ENCODE measurements around the gene TNFSF9. TPM values are rescaled to one million over a fixed set of nuclear protein-coding genes. Genes with fewer than 3 reads are reported as not detected.
"Not testable (repeated sequence)": the region's sequence is repeated elsewhere in the genome, so short reads cannot be mapped to it uniquely, and the experiment has no call there.

The TNFSF9 gene
- total RNA-seq, 2 donors from 2014 or later, result 2.6 TPM; not detected in 1

DNA sequence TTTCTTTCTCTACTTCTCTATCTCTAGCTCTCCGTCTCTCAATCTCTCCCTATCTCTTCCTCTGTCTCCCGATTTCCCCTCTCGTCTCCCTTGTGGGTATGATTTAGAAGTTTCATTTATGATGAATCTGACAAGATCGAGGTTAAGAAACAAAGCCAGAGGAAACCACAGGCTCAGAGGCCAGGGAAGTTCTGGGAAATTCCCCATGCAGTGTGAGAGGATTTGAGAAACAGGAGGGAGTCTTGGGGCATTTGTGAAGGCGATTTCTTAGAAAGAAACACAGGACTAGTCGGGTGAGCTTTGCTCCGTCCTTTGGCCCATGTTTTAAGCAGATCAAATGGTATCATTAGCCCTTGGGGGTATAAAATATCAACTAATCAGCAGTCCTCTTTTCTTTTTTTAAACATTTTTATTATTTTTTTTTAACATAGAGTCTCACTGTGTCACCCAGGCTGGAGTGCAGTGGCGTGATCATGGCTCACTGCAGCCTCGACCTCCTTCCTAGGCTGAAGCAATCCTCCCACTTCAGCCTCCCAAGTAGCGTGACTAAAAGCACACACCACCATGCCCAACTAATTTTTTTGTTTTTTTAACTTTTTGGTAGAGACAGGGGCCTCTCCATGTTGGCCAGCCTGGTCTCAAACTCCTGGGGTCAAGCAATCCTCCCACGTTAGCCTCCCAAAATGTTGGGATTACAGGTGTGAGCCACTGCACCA, 25.8 kb downstream of the TNFSF9 start:
- H3K4me3 ChIP-seq, result no peak overlapping the region
- 57 to 64% methylated on average over 11 of the region's 11 CpGs for WGBS, 2 donors
- no peak overlapping the region for H3K27ac ChIP-seq
- intact Hi-C loops (cut with DNase I), result no loop called here
- H3K27me3 ChIP-seq, result no peaks in the 10 kb centered on the region
- H3K9me3 ChIP-seq, result no peaks in the 10 kb centered on the region
- ATAC-seq (no peak), DNase-seq (no peak)
- TF ChIP-seq POLR2A (IDR thresholded peaks at IDR 0.05), result no peak
- no peaks in the 10 kb centered on the region for H3K36me3 ChIP-seq (replicated peaks in 1 of 2; ENCODE audit: insufficient read depth in 1 of 2, low read depth in 2 of 2)
- H3K4me1 ChIP-seq, result no peaks in the 10 kb centered on the region

- intact Hi-C loops (cut with DNase I); H3K4me3 ChIP-seq; ATAC-seq; H3K4me1 ChIP-seq; H3K36me3 ChIP-seq (replicated peaks in 1 of 2; ENCODE audit: insufficient read depth in 1 of 2, low read depth in 2 of 2); DNase-seq; H3K27me3 ChIP-seq; H3K27ac ChIP-seq: not testable (repeated sequence)
- peaks cover 0 to 10% (median 0%) of the 10 kb centered on the region in 3 donors for H3K9me3 ChIP-seq
- 40 to 57% methylated on average over 1 of the region's 1 CpG for WGBS, 2 donors
Observed at GRCh38 chr19:6562437-6562836, 31.6 kb downstream of the TNFSF9 start.

- Histone ChIP-seq H3K4me3 (no peak overlapping the region), H3K9me3 (peaks cover 0 to 14% (median 0%) of the 10 kb centered on the region in 3 donors), H3K27ac (no peak overlapping the region), H3K36me3 (replicated peaks in 1 of 2; ENCODE audit: insufficient read depth in 1 of 2, low read depth in 2 of 2) (no peaks in the 10 kb centered on the region), H3K4me1 (no peaks in the 10 kb centered on the region), H3K27me3 (no peaks in the 10 kb centered on the region)
- 56 to 83% methylated on average over 2 of the region's 2 CpGs for WGBS, 2 donors
- intact Hi-C loops (cut with DNase I), result no loop called here
- DNase-seq (no peak), ATAC-seq (no peak)
- TF ChIP-seq CTCF (IDR thresholded peaks at IDR 0.05) (no peak), POLR2A (IDR thresholded peaks at IDR 0.05) (no peak)
Observed at GRCh38 chr19:6564393-6564792, 33.6 kb downstream of the TNFSF9 start.

- ATAC-seq; H3K4me1 ChIP-seq; intact Hi-C loops (cut with DNase I); H3K36me3 ChIP-seq (replicated peaks in 1 of 2; ENCODE audit: insufficient read depth in 1 of 2, low read depth in 2 of 2); H3K27ac ChIP-seq; H3K4me3 ChIP-seq; H3K27me3 ChIP-seq; DNase-seq: not testable (repeated sequence)
- peaks cover 0 to 21% (median 0%) of the 10 kb centered on the region in 3 donors for H3K9me3 ChIP-seq
- 48 to 55% methylated on average over 3 of the region's 3 CpGs for WGBS, 2 donors
Observed at GRCh38 chr19:6566727-6567126, 35.9 kb downstream of the TNFSF9 start.

- no peak for DNase-seq
- Histone ChIP-seq H3K9me3 (peaks cover 0 to 21% (median 0%) of the 10 kb centered on the region in 3 donors), H3K27ac (no peak overlapping the region), H3K4me3 (no peak overlapping the region), H3K4me1 (no peaks in the 10 kb centered on the region), H3K27me3 (no peaks in the 10 kb centered on the region), H3K36me3 (replicated peaks in 1 of 2; ENCODE audit: insufficient read depth in 1 of 2, low read depth in 2 of 2) (no peaks in the 10 kb centered on the region)
- intact Hi-C loops (cut with DNase I), result no loop called here
- ATAC-seq, result no peak
- WGBS, 2 donors, result 36 to 44% methylated on average over 7 to 8 of the region's 8 CpGs
- TF ChIP-seq POLR2A (IDR thresholded peaks at IDR 0.05), result no peak
- no peak for TF ChIP-seq CTCF (IDR thresholded peaks at IDR 0.05)
Observed at GRCh38 chr19:6568010-6568526, 37.2 kb downstream of the TNFSF9 start.

DNA sequence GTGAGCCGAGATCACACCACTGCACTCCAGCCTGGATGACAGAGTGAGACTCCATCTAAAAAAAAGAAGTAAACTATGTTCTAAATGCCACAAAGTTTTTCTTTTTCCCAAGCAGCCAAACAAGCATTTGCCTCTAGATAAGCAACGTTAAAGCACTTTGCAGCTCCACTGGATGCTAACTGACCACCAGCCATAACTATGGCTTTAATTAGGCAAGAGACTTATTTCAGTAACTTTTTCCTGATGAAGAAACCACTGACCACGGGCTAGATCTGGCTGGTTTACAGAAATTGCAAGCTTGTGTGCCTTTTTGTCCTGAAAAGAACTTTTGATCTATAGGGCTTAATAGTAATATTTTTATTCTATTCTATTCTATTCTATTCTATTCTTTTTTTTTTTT, 38.0 kb downstream of the TNFSF9 start:
- H3K9me3 ChIP-seq, result peaks cover 0 to 19% (median 0%) of the 10 kb centered on the region in 3 donors
- no peaks in the 10 kb centered on the region for H3K4me1 ChIP-seq
- no peaks in the 10 kb centered on the region for H3K36me3 ChIP-seq (replicated peaks in 1 of 2; ENCODE audit: insufficient read depth in 1 of 2, low read depth in 2 of 2)
- DNase-seq, result no peak
- no peak for TF ChIP-seq CTCF (IDR thresholded peaks at IDR 0.05)
- TF ChIP-seq POLR2A (IDR thresholded peaks at IDR 0.05), result no peak
- H3K27me3 ChIP-seq, result no peaks in the 10 kb centered on the region
- no peak for ATAC-seq
- H3K4me3 ChIP-seq, result no peak overlapping the region
- intact Hi-C loops (cut with DNase I), result no loop called here
- H3K27ac ChIP-seq, result no peak overlapping the region
- WGBS, 2 donors, result 46 to 53% methylated on average over 3 of the region's 3 CpGs

Measured in body of pancreas (tissue), 4 donors.